MM.1S (cell line): ENCODE measurements around the gene DFFA.
"Not testable (repeated sequence)": the region's sequence is repeated elsewhere in the genome, so short reads cannot be mapped to it uniquely, and the experiment has no call there.

Experiments used
- EZH2 ChIP-seq: fragments of 300-600 bp; sonication (generic); optimal IDR thresholded peaks from 2 replicates; pipeline ENCODE3; 2017; ENCODE audit warnings: low read depth, mild to moderate bottlenecking, antibody characterized with exemption, low read length, mixed read lengths
- TF ChIP-seq, protein P1 (sequence below): fragments of 300-600 bp; sonication (generic); IDR thresholded peaks from 2 replicates; pipeline ENCODE4 v1.5.1; 2016; ENCODE audit warnings: antibody characterized with exemption, low read length, mixed read lengths

DNA sequence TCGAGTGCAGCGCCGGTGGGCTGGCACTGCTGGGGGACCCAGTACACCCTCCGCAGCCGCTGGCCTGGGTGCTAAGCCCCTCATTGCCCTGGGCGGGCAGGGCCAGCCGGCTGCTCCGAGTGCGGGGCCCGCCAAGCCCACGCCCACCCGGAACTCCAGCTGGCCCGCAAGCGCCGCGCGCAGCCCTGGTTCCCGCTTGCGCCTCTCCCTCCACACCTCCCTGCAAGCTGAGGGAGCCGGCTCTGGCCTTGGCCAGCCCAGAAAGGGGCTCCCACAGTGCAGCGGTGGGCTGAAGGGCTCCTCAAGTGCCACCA lies 45.8 kb downstream of the DFFA start:
- TF ChIP-seq, protein P1, sequence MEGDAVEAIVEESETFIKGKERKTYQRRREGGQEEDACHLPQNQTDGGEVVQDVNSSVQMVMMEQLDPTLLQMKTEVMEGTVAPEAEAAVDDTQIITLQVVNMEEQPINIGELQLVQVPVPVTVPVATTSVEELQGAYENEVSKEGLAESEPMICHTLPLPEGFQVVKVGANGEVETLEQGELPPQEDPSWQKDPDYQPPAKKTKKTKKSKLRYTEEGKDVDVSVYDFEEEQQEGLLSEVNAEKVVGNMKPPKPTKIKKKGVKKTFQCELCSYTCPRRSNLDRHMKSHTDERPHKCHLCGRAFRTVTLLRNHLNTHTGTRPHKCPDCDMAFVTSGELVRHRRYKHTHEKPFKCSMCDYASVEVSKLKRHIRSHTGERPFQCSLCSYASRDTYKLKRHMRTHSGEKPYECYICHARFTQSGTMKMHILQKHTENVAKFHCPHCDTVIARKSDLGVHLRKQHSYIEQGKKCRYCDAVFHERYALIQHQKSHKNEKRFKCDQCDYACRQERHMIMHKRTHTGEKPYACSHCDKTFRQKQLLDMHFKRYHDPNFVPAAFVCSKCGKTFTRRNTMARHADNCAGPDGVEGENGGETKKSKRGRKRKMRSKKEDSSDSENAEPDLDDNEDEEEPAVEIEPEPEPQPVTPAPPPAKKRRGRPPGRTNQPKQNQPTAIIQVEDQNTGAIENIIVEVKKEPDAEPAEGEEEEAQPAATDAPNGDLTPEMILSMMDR = not testable (repeated sequence)
- TF ChIP-seq EZH2 = not testable (repeated sequence)
